ENCODE measurements around the gene SYK.

The SYK gene

GRCh38 chr9:90844326-90844725 lies 42.7 kb downstream of the SYK start:
- no peak overlapping the region for H3K4me2 ChIP-seq (ENCODE audit: insufficient read depth, low read length)
- H3K4me1 ChIP-seq (ENCODE audit: insufficient read depth, low read length): no peaks in the 10 kb centered on the region
- ATAC-seq (ENCODE audit: insufficient read depth, low read depth) (no peak), DNase-seq (no peak)
- no peaks in the 10 kb centered on the region for H3K27me3 ChIP-seq (ENCODE audit: insufficient read depth, low read length, poor library complexity)
- H3K79me2 ChIP-seq (ENCODE audit: insufficient read depth, low read length): no peaks in the 10 kb centered on the region
- no peaks in the 10 kb centered on the region for H3K36me3 ChIP-seq (ENCODE audit: insufficient read depth, low read length)
- TF ChIP-seq CTCF (IDR thresholded peaks at IDR 0.05; ENCODE audit: borderline replicate concordance, extremely low read depth, low read length, poor library complexity, severe bottlenecking) (no peak), EZH2 (IDR thresholded peaks at IDR 0.05; ENCODE audit: borderline replicate concordance, low read depth, low read length, severe bottlenecking) (no peak)
- no peak overlapping the region for H3K27ac ChIP-seq (ENCODE audit: low read length)
- no peak overlapping the region for H2AFZ ChIP-seq (ENCODE audit: low read depth, low read length)
- H3K9me3 ChIP-seq (ENCODE audit: insufficient read depth, low read length, severe bottlenecking): no peaks in the 10 kb centered on the region
- H4K20me1 ChIP-seq (ENCODE audit: insufficient read depth, low read length): no peaks in the 10 kb centered on the region
- no peak overlapping the region for H3K9ac ChIP-seq (ENCODE audit: low read depth, low read length)
- H3K4me3 ChIP-seq (ENCODE audit: low read depth in 1 of 2, low read length in 2 of 2): no peak overlapping the region

- Histone ChIP-seq H3K4me2 (ENCODE audit: insufficient read depth, low read length) (no peak overlapping the region), H3K79me2 (ENCODE audit: insufficient read depth, low read length) (no peaks in the 10 kb centered on the region), H3K4me3 (ENCODE audit: low read depth in 1 of 2, low read length in 2 of 2) (no peak overlapping the region), H3K27me3 (ENCODE audit: insufficient read depth, low read length, poor library complexity) (no peaks in the 10 kb centered on the region), H3K36me3 (ENCODE audit: insufficient read depth, low read length) (no peaks in the 10 kb centered on the region), H4K20me1 (ENCODE audit: insufficient read depth, low read length) (no peaks in the 10 kb centered on the region), H3K4me1 (ENCODE audit: insufficient read depth, low read length) (no peaks in the 10 kb centered on the region), H2AFZ (ENCODE audit: low read depth, low read length) (no peak overlapping the region), H3K9ac (ENCODE audit: low read depth, low read length) (no peak overlapping the region), H3K27ac (ENCODE audit: low read length) (no peak overlapping the region), H3K9me3 (ENCODE audit: insufficient read depth, low read length, severe bottlenecking) (no peaks in the 10 kb centered on the region)
- no peak for ATAC-seq (ENCODE audit: insufficient read depth, low read depth)
- no peak for DNase-seq
- TF ChIP-seq CTCF (IDR thresholded peaks at IDR 0.05; ENCODE audit: borderline replicate concordance, extremely low read depth, low read length, poor library complexity, severe bottlenecking): no peak
- TF ChIP-seq EZH2 (IDR thresholded peaks at IDR 0.05; ENCODE audit: borderline replicate concordance, low read depth, low read length, severe bottlenecking): no peak
Measured at GRCh38 chr9:90846770-90847419, 45.3 kb downstream of the SYK start.

GRCh38 chr9:90847971-90848370 lies 46.4 kb downstream of the SYK start:
- Histone ChIP-seq H3K9me3 (ENCODE audit: insufficient read depth, low read length, severe bottlenecking) (no peaks in the 10 kb centered on the region), H3K9ac (ENCODE audit: low read depth, low read length) (no peak overlapping the region), H2AFZ (ENCODE audit: low read depth, low read length) (no peak overlapping the region), H3K4me2 (ENCODE audit: insufficient read depth, low read length) (no peak overlapping the region), H3K27ac (ENCODE audit: low read length) (no peak overlapping the region), H4K20me1 (ENCODE audit: insufficient read depth, low read length) (no peaks in the 10 kb centered on the region), H3K36me3 (ENCODE audit: insufficient read depth, low read length) (no peaks in the 10 kb centered on the region), H3K4me3 (ENCODE audit: low read depth in 1 of 2, low read length in 2 of 2) (no peak overlapping the region), H3K27me3 (ENCODE audit: insufficient read depth, low read length, poor library complexity) (no peaks in the 10 kb centered on the region), H3K4me1 (ENCODE audit: insufficient read depth, low read length) (no peaks in the 10 kb centered on the region), H3K79me2 (ENCODE audit: insufficient read depth, low read length) (no peaks in the 10 kb centered on the region)
- no peak for TF ChIP-seq EZH2 (IDR thresholded peaks at IDR 0.05; ENCODE audit: borderline replicate concordance, low read depth, low read length, severe bottlenecking)
- TF ChIP-seq CTCF (IDR thresholded peaks at IDR 0.05; ENCODE audit: borderline replicate concordance, extremely low read depth, low read length, poor library complexity, severe bottlenecking): no peak
- ATAC-seq (ENCODE audit: insufficient read depth, low read depth) (no peak), DNase-seq (no peak)

All from DND-41 (cell line).